Right kidney (tissue), 1 donor: ENCODE data around the gene PCDH15.

ENCODE experiments used
- DNase-seq: peaks from one replicate; pipeline ENCODE4 v3.0.0-alpha.2; 2016

Gene PCDH15

DNA sequence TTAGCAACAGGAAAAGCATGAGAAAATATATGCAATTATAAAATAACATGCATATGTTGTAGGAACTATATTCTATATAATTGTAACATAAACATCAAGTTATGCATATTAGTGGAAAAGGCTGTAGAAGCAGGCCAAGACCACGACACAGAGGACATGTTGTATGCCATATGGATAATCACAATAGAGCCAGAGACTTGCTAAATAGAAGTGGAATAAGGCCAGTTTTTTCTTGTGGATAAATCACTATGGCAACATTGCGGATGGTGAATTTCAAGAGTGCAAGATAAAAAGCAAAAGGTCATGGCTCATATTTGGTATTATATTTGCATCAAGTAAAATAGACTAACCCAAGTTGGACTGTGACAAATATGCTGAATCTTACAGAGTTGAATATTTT lies 93.0 kb downstream of the PCDH15 start:
- no peak for DNase-seq

DNA sequence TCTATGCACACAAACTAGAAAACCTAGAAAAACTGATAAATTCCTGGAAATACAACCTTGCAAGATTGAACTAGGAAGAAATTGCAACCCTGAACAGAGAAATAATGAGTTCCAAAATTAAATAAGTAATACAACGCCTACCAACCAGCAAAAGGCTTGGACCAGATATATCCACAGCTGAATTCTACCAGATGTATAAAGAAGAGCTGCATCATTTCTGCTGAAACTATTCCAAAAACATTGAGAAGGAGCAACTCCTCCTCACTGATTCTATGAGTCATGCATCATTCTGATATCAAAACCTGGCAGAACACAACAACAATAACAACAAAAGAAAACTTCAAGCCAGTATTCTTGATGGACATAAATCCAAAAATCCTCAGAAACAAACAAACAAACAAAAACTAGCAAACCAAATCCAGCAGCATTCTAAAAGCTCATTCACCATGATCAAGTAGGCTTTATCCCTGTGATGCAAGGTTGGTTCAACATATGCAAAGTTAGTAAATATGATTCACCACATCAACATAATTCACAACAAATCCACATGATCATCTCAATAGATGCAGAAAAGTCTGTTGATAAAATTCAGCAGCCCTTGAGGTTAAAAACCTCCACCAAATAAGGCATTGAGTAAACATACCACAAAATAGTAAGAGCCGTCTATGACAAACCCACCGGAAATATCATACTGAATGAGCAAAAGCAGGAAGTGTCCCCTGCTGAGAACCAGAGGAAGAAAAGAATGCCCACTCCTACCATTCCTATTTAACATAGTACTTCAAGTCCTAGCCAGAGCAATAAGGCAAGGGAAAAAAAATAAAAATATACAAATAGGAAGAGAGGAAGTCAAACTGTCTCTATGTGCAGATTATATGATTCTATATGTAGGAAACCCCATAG lies 98.2 kb downstream of the PCDH15 start:
- DNase-seq = no peak

DNA sequence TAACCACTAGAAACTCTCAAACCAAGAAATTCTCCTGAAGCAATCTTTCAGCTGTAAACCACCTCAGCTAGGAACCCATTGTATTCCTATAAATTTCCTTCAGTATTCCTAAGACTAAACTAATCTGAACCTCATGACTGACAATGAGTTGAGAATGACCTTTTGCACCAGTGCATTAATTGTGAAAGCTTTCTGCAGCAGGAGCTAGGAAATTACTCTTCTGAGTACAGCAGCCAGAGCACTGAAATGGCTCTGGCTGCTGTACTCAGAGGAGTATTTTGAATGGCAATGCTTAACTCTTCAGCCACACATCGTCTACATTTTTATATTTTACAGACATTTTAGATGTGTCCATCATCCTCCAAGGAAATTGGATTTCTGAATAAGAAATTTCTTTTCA lies 109.7 kb downstream of the PCDH15 start:
- no peak for DNase-seq

DNA sequence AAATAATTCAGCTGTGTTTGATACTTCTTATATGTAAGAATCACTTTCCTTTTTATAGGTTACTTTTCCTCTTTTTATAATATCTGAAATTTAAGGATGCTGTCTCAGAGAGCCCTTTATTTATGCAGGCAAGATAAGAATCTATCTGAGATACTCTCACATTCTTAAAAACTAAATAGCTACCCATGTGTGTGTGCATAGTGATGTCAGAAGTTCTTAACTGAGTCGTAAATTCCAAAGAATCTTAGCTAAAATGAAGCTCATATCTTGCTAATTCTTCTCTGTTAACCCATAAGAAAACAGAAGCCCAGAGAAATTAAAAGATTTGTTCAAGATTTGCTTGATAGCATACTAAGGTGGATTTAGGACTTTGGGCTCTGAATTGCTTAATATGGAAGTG lies 118.5 kb downstream of the PCDH15 start:
- no peak for DNase-seq

DNA sequence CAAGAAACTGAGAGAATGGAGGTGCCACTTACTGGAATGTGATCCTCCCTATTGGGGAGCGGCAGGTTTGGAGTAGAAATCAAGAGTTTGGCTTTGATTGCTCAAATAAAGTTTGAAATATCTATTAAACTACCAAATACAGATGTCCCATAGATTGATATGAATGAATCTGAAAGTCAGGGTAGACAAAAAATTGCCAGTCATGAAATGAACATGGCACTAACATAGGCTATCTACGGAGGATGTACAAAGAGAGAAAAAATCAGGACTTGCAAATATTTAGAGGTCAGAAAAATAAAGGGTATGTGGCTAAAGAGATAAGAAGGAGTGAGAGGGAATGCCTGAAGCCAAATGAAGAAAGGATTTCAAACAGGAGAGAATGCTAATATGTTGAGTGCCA lies 119.9 kb downstream of the PCDH15 start:
- DNase-seq = no peak

DNA sequence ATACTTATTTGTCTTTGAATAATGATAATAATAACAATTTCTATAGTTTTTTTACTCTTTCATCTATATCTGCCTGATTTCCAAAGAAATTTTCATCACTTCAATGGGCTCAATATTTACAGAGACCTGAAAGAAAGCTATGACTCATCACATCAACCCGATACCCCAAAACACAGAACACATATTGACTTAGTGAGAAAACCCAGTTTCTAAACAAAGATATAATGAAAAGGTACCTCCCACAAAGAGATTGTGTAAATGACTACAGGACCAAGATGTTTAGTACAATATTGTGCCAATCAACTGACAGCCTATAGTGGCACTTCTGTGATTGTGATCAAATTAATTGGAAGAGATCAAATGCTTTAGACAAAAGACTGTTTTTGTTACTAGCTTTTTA lies 133.9 kb downstream of the PCDH15 start:
- DNase-seq = no peak

DNA sequence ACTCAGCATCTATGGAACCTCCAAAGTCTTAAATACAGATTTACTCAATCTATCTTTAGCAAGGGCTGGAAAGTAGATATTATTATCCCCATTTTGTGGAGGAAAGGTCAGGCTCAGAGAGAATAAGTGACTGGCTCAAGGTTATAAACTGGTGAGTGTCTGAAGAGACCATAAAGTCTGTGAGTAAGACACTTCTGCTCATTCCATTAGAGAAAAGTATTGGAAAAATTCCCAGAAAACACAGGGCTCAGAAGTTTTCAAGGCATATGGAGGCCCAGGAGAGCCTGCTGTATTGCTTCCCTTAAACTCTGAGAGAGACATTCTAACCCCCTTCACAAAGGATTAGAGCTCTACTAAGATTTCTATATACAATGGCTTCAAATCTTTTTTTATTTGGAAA lies 134.8 kb downstream of the PCDH15 start:
- DNase-seq = no peak

DNA sequence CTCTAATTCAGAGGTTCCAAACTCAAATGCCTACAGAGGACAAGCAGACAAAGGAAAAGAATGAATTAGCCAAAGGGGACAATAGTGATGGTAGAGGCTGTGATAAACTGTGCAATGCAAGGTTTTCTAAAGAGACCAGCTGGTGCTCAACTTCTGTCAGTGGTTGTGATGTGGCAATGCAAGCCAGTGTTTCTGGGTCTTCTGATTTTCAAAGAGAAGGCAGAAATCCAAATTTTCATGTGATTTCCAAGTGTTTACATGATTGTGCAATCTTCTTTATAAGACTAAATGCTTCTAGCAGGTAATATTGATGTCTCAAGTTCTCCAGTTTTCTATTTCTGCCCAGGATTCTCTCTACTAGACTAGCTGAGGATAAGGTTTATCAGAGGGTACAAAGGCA lies 135.9 kb downstream of the PCDH15 start:
- DNase-seq = no peak

DNA sequence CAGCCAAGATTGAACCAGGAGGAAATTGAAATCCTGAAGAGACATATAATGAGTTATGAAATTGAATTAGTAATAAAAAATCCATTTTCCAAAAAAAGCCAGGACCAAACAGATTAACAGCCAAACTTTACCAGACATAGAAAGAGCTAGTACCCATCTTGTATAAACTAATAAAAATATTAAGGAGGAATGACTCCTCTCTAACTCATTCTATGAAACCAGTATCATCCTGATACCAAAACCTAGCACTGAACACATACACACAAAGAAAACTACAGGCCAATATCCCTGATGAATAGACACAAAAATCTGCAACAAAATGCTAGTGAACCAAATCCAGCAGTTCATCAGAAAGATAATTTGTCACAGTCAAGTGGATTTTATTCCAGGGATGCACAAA lies 140.6 kb downstream of the PCDH15 start:
- DNase-seq = no peak

DNA sequence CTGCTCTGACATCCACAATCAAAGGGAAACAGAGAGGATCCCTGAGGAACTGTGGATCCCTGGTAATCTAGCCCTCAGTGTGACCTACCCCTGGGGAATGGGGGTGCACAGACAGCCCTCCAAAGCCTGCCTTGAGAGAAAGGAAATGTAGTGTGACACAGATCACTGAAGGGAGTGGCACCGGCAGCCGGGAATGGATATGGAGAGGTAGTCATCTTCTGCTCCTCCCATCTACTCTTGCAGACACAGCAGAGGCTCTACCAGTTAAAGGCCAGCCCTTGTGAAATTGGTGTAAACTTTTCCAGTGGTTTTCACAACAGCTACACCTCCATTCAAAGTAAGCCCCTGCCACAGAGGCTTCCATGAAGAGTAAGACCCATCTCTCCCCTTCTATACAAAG lies 144.4 kb downstream of the PCDH15 start:
- DNase-seq = no peak

DNA sequence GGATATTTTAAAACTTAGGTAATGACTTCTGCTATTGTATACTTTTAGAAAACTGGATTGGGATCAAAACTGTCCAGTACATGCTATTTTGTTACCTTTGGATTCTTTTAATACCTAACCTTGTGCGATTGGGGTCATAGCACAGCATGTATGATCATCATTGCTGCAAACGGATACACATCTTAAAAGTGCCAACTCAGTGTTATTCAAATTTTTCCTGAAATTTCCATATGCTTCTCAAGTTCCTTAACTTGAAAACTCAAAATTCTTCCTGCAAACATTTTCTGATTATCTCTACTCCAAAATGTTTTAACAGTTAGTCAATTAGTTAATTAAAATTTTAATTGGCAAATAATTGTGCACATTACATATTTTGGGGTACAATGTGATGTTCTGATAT lies 147.5 kb downstream of the PCDH15 start:
- DNase-seq = no peak

DNA sequence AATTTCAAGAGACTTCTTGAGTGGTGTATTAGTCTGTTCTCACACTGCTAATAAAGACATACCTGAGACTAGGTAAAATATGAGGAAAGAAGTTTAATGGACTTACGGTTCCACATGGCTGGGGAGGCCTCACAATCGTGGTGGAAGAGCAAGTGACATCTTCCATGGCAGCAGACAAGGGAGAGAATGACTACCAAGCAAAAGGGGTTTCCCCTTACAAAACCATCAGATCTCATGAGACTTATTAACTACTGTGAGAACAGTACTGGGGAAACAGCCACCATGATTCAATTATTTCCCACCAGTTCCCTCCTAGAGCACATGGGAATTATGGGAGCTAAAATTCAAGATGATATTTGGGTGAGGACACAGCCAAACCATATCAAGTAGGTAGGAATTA lies 150.5 kb downstream of the PCDH15 start:
- no peak for DNase-seq

DNA sequence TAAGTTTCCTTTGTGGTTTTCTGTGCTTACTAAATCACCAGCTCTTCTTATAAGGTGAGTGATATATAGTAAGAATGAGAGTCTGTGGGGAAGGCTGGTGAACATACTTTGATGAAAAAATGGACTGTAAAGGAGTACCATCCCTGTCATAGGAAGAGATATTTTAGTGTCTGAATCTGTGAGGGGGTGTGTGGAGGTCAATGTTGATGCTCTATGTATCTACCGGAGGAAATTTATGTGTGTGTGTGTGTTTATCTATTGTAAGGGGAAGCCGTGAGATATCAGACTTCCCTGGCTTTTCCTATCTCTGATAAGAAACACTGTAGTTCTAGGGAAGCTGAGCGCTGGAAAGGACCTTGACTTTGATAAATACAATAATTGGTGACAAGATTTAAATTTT lies 179.0 kb downstream of the PCDH15 start:
- DNase-seq = no peak

DNA sequence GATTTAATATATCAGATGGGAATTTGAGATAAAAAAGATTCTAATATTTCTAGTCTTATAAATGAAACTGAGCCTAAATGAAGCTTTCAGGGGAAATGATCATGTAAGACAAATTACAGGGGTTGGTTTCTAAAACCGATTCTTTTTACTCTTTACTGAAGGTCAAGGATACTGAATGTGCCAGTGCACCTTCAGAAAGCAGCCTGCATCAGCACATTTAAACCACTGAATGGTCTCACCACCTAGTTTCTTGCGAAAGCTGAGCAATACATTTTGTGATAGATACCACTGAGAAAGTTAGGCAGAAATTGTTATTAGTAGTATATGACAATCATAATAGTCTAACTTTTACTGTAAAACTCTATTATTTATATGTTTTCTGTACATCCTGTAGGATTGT lies 180.7 kb downstream of the PCDH15 start:
- DNase-seq = no peak

DNA sequence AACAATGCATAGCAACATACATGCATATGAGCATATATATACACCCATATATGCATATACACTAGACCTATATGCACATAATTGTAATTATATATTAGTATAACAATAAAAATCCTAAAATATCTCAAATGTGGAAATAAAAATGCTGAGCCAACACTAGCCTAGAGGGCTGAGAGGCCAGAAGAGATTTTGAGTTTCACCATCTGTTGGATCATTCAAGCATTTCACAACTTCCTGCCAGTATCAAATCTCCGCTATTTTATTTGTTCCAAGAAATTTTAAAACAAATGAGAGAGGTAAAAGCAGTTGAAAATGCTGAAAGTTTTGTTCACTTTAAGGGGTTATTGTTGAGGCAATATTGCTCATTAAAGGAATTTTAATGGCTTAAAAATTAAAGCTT lies 187.0 kb downstream of the PCDH15 start:
- no peak for DNase-seq

DNA sequence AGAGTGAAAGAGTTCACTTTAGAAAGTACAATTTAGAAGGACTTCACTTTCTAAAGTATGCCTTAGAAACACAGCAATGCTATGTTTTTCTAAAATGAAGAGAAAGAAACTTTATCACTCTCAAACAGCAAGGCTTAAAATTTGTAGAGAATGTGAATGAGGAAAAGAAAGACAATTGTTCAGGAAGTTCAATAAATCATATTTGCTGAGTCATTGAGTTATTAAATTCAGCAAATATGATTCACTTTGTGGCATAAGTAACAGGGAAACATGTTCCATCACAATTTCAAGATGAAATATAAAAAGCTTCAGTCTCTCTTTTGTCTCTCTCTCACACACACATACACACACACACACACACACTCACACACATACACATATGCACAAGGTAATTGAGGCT lies 187.9 kb downstream of the PCDH15 start:
- DNase-seq = no peak

DNA sequence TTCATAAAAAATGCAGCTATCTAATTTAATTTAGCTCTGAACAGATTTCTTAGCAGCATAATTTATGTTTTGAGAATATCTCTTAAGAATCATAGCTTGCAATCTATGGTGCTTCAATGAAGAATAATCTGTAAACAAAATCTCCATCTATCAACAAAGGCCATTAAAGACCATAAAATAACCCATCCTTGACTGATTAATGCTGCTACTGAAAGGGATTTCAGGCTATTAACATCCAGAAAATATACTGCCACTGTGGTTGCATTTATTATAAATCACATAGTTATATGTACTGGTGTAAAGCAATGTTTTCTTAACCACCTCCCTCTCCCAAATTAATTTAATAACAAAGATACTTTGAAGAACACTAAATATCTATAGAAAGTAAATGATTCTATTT lies 191.6 kb downstream of the PCDH15 start:
- DNase-seq = no peak

DNA sequence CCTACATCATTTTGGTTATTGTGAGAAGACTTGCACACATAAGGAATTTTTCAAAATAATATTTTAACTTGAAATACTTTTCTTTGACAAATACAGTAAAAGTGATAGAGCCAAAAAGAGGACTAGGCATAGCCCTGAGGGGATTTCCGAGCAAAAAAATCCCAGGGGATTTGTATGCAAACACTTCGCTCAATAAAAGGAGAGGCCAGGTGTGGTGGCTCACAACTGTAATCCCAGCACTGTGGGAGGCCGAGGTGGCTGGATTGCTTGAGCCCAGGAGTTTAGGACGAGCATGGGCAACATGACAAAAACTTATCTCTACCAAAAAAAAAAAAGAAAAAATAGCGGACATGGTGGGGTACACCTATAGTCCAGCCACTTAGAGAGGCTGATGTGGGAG lies 193.0 kb downstream of the PCDH15 start:
- DNase-seq = no peak

DNA sequence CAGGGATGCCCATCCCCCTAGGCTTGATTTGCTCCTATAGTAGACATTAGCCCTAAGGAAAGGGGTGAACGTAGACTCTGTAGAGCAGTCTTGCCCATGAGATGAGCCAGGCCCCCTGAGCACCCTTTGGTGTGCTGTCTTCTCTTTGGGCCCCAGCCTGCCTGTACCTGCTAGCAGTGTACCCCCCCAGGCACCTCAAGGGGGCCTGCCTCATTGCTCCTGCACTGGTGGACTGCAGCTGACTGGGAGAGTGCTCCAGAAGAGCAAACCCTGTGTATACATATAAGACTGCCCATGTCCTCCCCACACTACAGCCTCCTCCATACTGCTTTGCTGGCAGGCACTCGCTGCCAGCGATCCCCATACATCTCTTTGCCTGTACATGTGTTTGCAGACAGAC lies 206.7 kb downstream of the PCDH15 start:
- DNase-seq = no peak

DNA sequence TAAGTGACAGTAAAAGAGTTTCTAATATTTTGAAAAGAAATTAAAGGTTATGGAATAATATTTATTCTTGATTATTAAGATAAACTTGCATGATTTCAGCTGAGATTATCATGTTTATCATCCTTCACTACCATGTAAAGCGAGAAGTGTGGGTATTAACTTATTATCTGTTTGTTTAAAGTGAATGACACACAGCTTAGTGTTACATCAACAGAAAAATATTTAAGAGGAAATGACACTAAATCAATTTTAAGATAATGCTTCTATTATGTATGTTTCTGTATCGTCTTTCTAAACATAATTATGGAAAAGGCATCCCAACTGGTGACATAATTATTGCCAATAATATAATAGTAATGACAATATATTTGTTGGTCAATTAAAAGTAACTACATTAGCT lies 213.1 kb downstream of the PCDH15 start:
- no peak for DNase-seq

DNA sequence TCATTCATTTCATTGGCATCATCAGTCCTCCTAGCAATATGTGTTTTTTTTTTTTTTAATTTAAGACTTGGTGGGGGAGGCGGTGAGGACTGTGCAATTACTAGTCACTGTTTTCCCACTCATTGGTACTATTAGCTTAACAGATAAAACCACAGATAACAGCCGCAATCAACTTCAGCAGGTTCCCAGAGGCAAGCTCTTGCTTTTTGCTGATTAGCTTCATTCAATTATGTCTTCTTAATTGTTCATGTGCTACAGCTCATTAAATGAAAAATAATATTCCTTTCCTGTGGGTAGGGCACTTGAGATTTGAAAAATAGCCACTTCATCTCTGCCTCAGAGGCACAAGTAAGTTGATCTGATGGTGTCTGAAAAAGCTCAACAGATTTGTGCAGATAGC lies 215.5 kb downstream of the PCDH15 start:
- no peak for DNase-seq

DNA sequence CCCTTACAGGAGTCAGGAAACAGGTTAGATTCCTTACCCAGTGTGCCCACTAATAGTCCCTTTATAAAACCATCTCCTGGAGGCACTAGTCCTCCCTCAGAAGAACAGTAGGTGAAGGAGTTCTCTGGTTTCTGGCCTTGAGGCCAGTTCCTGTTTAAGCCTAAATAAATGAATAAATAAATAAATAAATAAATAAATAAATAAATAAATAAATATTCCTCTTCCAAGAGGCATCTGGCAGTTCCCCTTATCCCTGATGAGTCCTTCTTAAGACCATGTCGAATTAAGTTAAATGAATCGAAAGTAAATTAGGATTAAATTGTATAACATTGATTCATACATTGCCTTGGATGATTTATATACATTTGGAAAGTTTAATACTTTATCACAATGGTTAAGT lies 223.3 kb downstream of the PCDH15 start:
- DNase-seq = no peak

DNA sequence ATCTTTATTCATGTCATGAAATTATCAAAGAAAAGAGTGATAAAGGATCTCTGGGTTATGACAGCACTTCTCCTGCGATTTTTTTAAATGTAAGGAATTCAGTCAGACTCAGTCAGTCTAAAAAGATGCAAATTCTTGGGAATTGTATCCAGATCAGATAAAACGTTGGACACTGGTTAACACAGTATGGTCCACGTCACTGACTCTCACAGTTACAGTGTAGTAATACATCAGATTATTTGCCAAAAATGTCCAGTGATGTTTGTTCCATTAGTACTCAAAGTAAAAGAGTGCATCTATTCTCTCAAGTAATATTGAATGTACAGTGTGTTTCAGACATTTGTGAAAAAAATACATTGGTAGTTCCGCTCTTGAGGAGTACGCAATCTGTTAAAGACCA lies 224.5 kb downstream of the PCDH15 start:
- no peak for DNase-seq

DNA sequence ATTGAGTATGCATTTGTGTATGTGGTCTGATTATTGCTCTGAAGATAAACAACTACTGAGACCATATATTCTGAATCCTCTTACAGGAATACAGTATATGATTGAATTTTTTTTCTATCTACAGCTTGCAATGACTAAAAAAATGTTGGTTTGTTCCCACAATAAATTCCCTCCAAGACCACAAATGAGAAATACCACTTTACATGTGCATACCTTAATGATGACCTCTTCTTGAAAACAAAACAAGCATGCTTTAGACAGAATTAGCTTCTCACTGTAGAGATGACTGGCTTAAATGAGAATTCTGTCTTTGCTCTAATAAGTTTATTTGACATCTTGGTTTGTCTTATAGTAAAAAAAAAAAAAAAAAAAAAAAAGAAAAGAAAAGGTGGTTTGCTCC lies 241.5 kb downstream of the PCDH15 start:
- no peak for DNase-seq

DNA sequence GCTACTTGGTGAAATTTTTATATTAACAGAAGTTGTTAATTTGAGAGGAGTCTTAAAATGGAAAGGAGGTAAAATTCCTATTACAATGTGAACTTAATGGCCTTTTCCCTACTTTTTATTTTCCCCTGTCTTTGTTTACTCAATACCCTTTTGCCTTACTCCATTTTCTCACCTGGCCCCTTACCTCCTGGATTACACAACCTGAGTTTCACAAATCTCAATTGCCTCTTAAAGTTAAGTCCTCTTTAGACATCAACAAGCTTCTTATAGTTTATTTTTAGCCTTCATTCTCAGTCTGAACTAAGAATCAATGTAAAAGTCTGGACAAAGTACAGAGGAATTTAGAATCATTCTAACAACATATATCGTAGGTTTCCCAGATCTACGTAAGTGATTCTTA lies 247.0 kb downstream of the PCDH15 start:
- DNase-seq = no peak
